GM18526 (cell line): Measurements from ENCODE around the gene UTP4.

Experiments
- POLR2A ChIP-seq: IDR thresholded peaks from 3 replicates; pipeline ENCODE4 v1.6.1; 2011; ENCODE audit not compliant: insufficient read length; ENCODE audit errors: extremely low read depth

Gene UTP4

GRCh38 chr16:69150146-69150865 is 17.9 kb downstream of the UTP4 start:
- TF ChIP-seq POLR2A, result no peak

GRCh38 chr16:69157196-69157595 is 24.7 kb downstream of the UTP4 start:
- no peak for TF ChIP-seq POLR2A

DNA sequence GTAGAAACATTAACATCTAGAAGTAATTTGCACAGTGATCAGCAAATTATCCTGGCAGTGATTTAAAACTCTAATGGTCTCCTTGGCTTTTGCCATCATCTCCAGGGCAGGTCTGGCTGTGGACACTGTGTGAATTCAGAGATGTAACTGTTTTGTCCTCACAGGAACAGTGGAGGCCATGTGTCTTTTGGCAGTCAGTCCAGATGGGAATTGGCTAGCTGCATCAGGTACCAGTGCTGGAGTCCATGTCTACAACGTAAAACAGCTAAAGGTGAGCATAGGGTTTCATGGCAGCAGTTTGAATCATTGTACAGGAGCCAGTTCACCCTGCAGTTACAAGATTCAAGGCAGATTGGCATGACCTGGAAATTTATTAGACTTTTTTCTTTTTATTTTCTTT is 27.7 kb downstream of the UTP4 start:
- TF ChIP-seq POLR2A, result no peak

- no peak for TF ChIP-seq POLR2A
These were observed 33.1 kb downstream of the UTP4 start for GRCh38 chr16:69165584-69165983.

- TF ChIP-seq POLR2A, result no peak
These were observed 33.9 kb downstream of the UTP4 start for GRCh38 chr16:69166221-69166833.

DNA sequence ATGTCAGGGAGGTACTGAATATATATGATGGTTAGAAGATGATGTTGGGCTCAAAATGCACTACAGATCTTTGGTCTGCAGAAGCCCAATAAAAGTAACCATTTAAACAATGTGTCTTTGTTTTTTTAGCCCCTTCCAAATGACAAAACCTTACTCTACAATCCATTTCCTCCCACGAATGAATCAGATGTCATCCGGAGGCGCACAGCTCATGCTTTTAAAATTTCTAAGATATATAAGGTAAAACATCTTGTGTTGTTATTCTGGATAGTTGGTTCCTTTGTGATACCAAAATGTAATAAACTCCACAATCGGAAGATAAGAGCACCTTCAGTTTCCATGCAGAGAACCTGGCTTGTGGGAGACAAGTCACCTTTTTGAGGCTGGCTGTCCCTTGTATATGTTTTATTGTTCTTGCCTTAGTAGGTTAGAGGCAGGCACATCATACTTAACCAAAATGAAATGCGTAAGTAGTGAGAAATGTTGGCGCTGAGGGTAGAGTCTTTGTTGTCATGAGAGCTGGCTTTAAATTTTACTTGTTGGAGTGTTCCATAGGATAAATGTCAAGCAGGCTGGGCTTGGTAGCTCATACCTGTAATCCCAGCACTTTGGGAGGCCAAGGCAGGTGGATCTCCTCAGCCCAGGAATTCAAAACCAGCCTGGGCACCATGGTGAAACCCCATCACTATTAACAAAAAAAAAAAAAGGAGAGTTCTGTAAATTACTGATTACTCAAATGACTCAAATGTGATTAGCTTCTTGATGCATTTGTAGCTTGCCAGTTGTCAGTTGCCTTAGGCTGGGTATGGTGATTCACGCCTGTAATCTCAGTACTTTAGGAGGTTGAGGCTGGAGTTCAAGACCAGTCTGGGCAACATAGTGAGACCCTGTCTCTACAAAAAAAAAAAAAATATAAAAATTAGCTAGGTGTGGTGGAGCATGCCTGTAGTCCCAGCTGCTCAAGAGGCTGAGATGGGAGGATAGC is 34.8 kb downstream of the UTP4 start:
- no peak for TF ChIP-seq POLR2A

GRCh38 chr16:69169051-69169450 is 36.6 kb downstream of the UTP4 start:
- TF ChIP-seq POLR2A, result no peak

GRCh38 chr16:69169607-69170352 is 37.3 kb downstream of the UTP4 start:
- no peak for TF ChIP-seq POLR2A

GRCh38 chr16:69171325-69172084 is 39.1 kb downstream of the UTP4 start:
- TF ChIP-seq POLR2A, result no peak

DNA sequence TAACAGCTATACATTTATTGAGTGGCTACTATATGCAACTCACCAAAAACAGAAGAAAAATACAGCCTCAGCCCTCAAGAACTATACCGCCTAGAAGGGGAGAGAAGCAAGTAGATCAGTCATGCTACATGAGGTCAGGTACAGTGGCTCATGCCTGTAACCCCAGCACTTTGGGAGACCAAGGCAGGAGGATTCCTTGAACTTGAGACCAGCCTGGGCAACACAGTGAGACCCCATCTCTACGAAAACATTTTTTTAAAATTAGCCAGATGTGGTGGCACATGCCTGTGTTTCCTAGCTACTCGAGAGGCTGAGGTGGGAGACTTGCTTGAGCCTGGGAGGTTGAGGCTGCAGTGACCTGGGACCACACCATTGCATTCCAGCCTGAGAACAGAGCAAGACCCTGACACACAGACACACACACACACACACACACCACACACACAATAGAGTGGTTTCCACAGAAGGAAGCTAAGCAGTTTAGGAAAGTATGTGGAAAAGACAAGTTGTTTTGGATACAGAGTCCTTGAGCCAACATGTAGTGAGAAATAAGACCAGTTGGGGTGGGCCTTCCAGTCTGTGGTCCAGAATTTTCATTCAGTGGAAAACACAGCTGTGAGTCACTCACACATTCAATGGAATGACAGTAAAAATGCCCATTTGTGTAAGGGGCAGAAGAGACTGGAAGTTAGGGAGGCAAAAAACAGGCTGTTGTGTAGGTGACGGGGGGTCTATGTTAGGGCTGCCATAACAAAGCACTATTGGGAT is 43.8 kb downstream of the UTP4 start:
- no peak for TF ChIP-seq POLR2A

DNA sequence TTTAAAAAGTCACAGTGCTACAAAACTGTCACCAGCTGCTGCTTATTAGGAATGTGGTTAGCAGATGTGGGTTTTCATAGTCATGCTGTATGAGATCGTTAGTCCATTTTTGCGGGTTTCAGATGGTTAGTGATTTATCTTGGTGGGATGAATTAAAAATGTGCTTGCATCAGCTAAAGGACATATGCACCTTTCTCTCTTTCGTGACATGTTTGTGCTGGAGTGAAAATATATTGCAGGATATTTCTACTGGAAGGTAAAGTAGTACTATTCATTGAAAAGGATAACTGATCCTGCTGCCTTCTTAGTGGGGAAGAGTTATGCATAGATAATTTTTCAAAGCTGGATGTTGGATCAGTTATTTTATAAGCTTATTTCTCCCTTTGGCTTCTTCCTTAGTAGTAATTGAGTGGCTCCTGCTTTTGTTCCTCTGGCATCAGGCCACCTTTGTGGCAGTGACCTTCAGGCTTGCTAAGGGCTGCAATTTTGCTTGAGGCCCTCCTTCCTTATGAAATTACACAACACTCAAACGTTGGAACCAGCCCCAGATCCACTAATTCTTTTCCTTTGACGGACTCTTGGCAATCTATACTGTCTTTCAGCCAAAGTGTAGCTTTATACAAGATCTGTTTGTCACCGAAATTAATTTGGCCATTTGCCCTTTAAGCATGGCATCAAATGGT is 47.0 kb downstream of the UTP4 start:
- TF ChIP-seq POLR2A, result no peak

DNA sequence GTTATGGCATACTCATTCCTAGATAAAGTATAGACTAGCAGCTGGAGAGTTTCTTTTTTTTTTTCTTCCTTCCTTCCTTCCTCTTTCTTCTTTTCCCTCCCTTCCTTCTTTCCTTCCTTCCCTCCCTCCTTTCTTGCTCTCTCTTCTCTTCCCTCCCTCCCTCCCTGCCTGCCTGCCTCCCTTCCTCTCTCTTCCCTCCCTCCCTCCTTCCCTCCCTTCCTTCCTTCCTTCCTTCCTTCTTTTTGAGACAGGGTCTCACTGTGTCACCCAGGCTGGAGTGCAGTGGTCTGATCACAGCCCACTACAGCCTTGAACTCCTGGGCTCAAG is 47.5 kb downstream of the UTP4 start:
- no peak for TF ChIP-seq POLR2A

- TF ChIP-seq POLR2A, result no peak
These were observed 50.4 kb downstream of the UTP4 start for GRCh38 chr16:69182730-69183416.
